A204.1 (cell line): ENCODE measurements around the gene RAD51B.

Source experiments
- FAIRE-seq: peaks from 2 replicates; lab custom pipeline; 2012; peaks lifted over from hg19 to GRCh38; lab: Jason Lieb, UNC

The RAD51B gene

GRCh38 chr14:68495101-68496039 lies 675.8 kb downstream of the RAD51B start:
- no peak for FAIRE-seq

- FAIRE-seq, result no peak
Measured at GRCh38 chr14:68497011-68497410, 677.4 kb downstream of the RAD51B start.

GRCh38 chr14:68499451-68499850 lies 679.9 kb downstream of the RAD51B start:
- no peak for FAIRE-seq

- FAIRE-seq, result no peak
Measured at GRCh38 chr14:68501171-68501570, 681.6 kb downstream of the RAD51B start.

- no peak for FAIRE-seq
Measured at GRCh38 chr14:68501614-68502052, 682.1 kb downstream of the RAD51B start.

- FAIRE-seq, result no peak
Measured at GRCh38 chr14:68502230-68502629, 682.7 kb downstream of the RAD51B start.

GRCh38 chr14:68503186-68503825 lies 683.7 kb downstream of the RAD51B start:
- no peak for FAIRE-seq

GRCh38 chr14:68504861-68505260 lies 685.3 kb downstream of the RAD51B start:
- FAIRE-seq, result no peak

- no peak for FAIRE-seq
Measured at GRCh38 chr14:68506021-68506644, 686.6 kb downstream of the RAD51B start.

- FAIRE-seq, result no peak
Measured at GRCh38 chr14:68506645-68507419, 687.3 kb downstream of the RAD51B start.

- no peak for FAIRE-seq
Measured at GRCh38 chr14:68507544-68508081, 688.0 kb downstream of the RAD51B start.

GRCh38 chr14:68508581-68508980 lies 689.0 kb downstream of the RAD51B start:
- FAIRE-seq, result no peak

GRCh38 chr14:68509188-68509983 lies 689.8 kb downstream of the RAD51B start:
- FAIRE-seq, result no peak

GRCh38 chr14:68510201-68511128 lies 690.9 kb downstream of the RAD51B start:
- no peak for FAIRE-seq

- no peak for FAIRE-seq
Measured at GRCh38 chr14:68511129-68512047, 691.8 kb downstream of the RAD51B start.

GRCh38 chr14:68512088-68512487 lies 692.5 kb downstream of the RAD51B start:
- no peak for FAIRE-seq

GRCh38 chr14:68513137-68513536 lies 693.6 kb downstream of the RAD51B start:
- FAIRE-seq, result no peak

GRCh38 chr14:68513838-68514607 lies 694.4 kb downstream of the RAD51B start:
- no peak for FAIRE-seq
